GF-D8 (cell line): ENCODE measurements around the gene TPSB2.
"Not testable (repeated sequence)": the region's sequence is repeated elsewhere in the genome, so short reads cannot be mapped to it uniquely, and the experiment has no call there.

Experiments
- DNase-seq: peaks from one replicate; lab custom pipeline; 2025; lab: John Stamatoyannopoulos, UW

The TPSB2 gene

DNA sequence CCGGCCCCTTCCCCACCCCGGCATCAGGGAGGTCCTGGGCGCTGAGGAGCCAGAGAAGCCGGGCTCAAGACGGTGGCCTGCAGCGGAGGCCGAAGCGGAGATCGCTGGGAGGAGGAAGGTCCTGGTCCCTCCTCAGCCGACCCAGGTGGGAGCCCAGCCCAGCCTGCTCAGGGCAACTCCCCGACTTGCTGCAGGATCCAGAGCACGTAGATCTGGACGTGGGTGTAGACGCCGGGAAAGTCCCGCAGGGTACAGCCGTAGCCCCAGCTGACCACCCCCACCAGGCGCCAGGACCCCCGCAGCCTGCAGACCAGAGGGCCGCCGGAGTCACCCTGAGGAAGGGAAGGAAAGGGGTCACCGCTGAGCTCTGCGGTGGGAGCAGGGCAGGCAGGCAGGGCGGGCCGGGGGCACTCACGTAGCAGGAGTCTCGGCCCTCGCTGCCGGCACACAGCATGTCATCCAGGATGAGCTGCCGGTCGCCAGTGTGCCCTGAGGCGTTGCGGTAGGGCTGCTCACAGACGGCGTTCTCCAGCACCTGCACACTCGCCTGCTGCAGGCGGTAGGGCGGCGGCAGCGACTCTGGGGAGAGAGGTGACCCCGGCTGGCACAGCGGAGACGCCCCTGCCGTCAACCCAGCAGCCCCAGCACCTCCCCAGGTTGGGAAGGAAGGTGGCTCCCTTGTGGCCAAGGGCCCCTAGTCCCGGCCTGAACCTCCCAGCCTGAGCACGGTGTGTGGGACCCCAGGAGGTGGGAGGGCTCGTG is 31.3 kb upstream of the TPSB2 start:
- DNase-seq, result no peak

DNA sequence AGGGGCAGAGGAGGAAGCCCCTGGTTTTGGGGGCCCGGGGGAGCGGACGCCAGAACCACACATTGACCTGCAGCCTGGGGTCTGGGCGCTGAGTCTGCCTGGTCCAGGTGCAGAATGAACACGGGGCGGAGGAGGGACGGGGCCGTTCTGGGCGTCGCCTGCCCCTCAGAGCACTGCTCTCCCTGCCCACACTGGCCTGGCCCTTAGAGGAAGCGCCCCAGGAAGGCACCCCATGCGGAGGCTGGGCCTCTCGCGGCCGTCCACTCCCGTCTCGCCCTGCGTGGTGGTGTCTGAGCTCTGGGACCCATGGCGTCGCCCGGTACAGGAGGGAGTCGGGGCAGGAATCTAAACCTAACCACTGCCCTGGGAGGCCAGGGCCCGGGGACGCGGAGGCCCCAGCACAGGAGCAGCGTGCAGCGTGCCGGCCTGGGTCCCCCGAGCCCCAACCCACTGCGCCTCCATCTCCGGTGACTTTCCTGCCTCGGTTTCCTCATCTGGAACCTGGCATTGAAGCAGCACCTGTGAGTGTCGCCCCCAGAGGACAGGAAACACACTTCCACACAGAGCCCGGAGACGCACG is 30.2 kb upstream of the TPSB2 start:
- no peak for DNase-seq

DNA sequence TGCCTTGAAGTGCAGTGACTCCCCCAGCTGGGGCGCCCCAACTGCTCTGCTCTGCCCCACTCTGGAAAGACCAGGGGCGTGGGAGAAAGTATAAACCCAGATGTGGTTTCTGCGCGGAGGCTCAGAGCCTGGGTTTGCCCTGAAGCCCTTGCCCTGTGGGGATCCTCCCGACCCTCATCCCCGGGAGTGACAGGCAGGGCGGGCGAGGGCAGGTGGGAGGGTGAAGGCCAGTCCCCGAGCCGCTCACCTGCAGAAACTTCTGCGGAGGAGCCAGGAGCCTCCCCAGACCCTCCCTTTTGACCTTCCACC is 29.7 kb upstream of the TPSB2 start:
- DNase-seq, result no peak

DNA sequence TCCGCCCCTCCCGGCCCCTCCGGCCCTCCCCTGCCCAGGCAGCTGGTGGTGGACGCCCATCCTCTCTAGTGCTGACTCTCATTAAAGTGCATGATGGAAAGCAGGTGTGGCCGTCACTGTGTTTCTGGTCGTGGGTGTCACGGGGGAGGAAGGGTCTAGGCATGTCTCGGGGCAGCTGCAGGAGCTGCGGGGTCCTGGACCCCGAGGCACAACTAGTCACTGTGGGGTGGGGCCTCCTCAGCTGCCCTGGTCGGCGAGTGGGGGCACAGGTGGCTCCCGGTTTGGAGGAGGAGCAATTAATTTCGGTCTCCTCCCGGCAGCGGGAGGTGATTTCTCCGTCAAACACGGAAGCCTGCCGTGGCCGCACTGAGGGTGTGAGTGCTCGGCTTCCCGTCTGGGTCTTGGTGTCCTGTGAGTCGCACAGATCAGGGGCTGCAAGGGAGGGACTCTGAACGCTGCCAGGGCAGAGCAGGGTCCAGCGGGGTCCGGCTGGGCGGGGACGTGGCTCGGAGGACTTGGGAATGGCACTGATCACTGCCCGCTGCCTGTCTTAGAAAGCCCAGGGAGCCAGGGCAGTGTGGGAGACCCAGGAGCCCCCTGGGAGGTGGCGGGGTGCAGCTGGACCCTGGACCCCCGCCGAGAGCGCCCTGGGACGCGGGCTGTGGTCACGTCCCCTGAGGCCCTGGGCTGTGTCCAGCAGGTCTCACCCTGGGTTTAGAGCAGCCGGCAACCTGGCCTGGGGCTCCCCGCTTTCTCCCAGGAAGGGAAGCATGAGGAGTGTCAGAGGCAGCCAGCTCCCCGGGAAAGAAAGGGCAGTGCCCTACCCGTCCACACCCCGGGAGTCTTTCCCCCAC is 29.1 kb upstream of the TPSB2 start:
- no peak for DNase-seq

DNA sequence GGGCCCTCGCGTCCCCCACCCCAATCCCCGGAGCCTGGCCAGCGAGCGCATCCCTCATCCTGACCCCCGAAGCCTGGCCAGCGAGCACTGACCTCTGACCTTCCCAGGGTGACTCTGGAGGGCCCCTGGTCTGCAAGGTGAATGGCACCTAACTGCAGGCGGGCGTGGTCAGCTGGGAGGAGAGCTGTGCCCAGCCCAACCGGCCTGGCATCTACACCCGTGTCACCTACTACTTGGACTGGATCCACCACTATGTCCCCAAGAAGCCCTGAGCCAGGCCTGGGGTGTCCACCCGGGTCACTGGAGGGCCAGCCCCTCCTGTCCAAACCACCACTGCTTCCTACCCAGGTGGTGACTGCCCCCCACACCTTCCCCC is 28.2 kb upstream of the TPSB2 start:
- no peak for DNase-seq

DNA sequence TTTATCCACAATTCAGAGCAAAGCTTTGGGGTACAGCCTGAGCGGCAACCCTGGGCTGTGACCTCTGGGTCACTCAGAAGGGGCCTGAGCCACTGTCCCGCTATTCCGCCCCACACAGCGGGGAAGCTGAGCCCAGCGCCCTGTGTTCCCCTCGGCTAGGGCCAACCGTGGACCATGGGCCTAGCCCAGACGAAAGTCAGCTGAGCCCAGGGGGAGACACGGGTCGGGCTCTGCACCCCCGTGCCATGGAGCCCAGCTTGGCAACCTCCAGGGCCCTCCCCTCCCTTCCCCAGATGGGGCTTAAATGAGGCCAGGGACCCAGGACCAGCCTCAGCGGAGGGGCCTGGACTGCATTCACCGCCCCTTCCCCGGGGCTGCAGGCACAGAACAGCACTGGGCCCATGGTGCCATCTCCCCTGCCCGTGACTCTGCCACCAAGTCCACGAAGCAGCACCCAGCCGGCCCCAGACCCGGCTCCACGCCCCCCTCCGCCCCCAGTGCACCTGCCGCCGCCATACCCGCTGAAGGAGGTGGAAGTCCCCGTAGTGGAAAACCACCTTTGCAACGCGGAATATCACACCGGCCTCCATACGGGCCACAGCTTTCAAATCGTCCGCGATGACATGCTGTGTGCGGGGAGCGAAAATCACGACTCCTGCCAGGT is 27.7 kb upstream of the TPSB2 start:
- DNase-seq, result no peak

DNA sequence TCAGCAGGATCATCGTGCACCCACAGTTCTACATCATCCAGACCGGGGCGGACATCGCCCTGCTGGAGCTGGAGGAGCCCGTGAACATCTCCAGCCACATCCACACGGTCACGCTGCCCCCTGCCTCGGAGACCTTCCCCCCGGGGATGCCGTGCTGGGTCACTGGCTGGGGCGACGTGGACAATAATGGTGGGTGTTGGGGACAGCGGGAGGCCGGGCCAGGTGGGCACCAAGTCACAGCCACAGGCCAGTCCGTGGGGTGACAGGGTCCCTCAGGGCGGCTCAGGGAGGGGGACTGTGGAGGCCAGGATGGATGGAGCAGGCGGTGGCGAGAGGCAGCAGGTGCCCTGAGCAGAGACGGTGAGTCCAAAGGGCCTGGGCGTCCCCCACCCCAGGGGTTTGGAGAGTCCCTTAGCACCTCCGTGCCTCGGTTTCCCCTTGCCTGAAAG is 26.9 kb upstream of the TPSB2 start:
- no peak for DNase-seq

DNA sequence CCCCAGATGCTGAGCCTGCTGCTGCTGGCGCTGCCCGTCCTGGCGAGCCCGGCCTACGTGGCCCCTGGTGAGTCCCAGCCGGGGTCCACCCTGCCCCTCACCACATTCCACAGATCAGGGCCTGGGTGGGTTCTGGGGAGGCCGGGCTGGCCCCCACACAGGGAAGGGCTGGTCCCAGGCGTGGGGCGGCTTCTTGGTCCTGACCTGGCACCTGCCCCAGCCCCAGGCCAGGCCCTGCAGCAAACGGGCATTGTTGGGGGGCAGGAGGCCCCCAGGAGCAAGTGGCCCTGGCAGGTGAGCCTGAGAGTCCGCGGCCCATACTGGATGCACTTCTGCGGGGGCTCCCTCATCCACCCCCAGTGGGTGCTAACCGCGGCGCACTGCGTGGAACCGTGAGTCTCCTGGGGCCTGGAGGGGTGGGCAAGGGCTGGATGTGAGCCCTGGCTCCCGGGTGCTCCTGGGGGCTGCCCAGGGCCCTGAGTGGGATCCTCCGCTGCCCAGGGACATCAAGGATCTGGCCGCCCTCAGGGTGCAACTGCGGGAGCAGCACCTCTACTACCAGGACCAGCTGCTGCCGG is 26.4 kb upstream of the TPSB2 start:
- DNase-seq, result not testable (repeated sequence)

DNA sequence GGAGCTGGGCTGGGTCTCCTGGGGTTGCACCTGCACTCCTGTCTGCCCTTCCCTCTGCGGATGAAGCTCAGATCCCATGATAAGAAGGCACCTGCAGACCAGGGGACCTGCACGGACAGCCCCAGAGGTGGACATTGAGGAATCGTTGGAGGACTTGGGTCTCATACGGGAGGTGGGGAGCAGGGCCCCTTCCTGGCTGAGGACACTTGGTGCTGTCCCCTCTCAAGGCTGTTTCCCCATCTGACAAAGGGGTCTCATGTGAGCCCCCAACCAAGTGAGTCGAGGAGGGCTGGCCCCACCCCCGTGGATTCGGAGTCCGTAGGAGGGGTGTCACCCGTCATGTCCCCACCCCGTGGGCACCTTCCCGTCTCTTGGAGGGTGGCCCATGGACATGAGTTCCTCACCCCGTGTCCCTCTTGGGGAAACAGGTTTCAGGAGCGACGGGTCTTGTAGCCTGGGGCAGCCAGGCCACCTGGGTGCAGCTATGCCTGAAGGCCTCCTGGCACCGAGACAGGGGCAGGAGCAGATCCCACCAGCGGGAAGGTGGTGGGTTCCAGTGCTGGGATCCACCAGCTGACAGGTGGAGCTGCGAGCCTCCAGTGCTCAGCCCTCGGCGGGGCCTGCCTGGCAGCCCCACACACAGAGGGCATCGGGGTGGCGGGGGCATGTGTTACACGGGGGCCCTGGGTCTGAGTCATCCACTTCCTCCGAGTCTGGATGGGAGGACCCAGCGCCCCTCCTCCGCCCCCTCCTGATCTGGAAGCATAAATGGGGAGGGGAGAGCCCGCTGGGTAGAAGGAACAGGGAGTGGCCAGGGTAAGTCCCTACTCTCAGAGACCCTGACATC is 25.5 kb upstream of the TPSB2 start, which contains the start of gene TPSD1:
TSS of gene TPSD1 (plus strand) at position 794 of the 847 bp plus-strand sequence. CDS start 212 bp downstream, outside the sequence.
- DNase-seq, result not testable (repeated sequence)

DNA sequence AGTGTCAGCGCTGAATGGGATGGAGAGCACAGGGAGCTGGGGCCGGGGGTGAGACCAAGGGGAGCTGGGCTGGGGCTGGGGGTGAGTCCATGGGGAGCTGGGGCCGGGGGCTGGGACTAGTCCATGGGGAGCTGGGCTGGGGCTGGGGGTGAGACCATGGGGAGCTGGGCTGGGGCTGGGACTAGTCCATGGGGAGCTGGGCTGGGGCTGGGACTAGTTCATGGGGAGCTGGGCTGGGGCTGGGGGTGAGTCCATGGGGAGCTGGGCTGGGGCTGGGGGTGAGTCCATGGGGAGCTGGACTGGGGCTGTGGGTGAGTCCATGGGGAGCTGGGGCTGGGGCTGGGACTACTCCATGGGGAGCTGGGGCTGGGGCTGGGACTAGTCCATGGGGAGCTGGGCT is 24.8 kb upstream of the TPSB2 start:
- DNase-seq, result not testable (repeated sequence)

DNA sequence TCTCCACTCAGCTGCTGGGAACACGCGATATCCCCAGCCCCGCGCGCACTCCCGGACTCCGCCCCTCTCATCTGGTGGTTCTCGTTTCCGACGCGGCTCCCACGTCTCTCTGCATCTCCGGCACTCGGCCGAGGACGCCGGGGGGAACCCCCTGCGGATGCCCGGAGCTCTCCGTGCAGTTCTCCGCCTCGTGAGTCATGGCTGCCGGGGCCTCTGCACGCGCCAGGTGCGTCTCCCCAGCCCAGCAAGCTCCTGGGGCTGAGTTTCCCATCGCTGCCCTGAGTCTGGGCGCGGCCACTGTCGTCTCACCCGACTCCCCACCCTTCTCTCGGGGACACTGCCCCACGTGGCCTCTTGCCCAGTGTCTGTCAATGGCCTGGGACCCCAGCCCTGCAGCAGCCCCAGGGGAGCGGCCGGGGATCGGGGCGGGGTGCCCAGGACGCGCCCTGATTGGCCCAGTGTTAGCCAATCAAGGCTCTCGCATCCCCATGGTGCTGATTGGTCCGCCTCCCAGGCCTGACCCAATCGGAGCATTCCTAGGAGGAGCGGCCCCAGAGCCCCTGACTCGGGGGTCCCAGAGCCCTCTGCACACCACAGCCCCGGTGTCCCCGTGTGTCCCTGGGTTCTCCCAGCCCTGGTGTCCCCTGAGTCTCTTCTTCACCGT is 23.8 kb upstream of the TPSB2 start:
- not testable (repeated sequence) for DNase-seq

DNA sequence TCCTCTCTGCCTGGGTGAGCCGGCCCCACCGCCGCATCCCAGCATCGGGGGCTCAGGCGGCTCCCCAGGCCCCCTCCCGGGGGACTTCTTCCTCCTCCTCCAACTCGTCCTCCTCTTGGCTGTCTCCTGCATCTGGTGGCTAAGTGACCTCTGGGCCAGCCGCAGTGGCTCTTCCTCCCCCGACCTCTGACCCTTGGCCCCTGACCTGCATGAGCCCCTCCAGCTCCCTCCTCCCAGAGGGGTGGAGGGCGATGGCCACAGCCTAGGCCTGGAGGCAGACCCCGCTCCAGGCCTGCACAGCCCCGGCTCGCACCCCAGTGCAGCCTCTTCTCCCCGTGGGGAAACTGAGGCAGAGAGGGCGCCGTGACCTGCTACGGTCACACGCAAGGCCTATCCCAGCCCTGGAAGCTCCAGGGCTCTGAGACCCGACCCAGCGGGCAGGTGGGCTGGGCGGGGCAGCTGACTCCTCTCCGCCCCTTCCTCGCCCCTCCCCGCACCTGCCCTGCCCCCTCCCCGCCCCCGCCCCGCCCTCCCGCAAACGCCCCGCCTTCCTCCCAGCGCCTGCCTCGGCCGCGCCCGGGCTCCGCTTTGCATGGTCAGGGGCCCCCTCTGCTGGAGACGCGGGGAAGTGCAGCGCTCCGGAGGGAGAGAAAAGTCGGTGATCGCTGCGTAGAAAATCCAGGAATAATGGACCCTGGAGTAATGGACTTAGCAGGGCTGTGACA is 19.2 kb upstream of the TPSB2 start:
- not testable (repeated sequence) for DNase-seq

DNA sequence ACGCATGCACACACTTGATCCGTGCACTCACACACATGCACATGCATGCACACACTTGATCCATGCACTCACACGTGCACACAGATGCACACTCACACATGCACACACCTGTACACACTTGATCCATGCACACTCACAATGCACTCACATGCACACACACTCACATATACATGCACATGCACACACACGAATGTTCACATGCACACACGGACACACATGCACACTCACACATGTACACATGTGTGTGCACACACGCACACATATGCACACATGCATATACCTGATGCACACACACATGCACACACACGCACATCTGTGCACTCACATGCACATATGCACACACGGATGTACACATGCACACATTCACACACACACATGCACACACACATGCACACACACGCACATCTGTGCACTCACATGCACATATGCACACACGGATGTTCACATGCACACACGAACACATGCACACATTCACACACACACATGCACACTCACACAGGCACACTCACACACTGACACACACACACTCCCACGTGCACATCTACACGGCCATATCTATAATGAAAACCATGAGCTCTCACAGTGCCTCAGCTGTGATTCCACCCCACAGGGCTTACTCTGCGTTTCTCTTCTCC is 18.0 kb upstream of the TPSB2 start:
- DNase-seq, result not testable (repeated sequence)

DNA sequence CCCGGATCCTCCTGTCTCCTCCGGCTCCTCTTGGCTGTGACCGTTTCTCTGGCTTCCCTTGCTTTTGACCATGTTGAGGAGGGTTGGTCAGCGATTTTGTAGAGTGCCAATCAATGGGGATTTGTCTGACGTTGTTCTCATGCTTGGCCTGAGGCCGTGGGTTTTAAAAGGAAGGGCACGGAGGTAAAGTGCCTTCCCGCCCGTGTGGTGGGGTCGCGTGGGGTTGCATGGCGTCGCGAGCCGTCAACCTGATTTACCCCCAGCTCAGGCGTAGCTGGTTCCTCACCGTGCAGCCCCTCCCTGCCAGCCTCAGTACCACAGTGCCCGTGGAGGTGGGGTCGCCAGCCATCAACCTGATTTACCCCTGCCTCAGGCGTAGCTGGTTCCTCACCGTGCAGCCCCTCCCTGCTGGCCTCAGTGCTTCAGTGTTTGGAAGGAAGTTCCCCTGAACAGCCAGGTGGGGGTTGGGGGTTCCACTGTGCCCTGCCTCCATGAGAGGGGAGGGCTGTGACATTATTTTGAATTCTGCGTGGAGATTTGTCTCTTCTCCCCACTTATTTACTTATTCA is 15.6 kb upstream of the TPSB2 start:
- DNase-seq, result no peak

DNA sequence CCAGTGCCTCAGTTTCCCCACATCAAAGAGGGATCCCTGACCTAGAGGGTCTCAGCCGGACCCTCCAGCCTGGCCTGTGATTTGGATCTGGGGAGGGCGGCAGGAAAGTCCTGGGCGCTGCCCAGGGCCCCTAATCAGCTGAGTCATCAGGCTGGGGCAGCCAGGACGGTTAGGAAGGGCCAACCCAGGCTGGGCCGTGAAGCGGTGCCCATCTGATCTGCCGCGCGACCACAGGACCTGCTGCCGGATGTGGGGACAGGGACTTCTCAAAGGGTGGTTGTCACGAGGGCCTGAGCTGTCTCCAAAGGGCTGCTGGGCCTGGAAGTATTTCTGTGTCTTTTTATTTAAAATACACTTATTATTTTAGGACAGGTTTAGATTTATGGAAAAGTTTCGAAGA is 14.9 kb upstream of the TPSB2 start:
- no peak for DNase-seq

DNA sequence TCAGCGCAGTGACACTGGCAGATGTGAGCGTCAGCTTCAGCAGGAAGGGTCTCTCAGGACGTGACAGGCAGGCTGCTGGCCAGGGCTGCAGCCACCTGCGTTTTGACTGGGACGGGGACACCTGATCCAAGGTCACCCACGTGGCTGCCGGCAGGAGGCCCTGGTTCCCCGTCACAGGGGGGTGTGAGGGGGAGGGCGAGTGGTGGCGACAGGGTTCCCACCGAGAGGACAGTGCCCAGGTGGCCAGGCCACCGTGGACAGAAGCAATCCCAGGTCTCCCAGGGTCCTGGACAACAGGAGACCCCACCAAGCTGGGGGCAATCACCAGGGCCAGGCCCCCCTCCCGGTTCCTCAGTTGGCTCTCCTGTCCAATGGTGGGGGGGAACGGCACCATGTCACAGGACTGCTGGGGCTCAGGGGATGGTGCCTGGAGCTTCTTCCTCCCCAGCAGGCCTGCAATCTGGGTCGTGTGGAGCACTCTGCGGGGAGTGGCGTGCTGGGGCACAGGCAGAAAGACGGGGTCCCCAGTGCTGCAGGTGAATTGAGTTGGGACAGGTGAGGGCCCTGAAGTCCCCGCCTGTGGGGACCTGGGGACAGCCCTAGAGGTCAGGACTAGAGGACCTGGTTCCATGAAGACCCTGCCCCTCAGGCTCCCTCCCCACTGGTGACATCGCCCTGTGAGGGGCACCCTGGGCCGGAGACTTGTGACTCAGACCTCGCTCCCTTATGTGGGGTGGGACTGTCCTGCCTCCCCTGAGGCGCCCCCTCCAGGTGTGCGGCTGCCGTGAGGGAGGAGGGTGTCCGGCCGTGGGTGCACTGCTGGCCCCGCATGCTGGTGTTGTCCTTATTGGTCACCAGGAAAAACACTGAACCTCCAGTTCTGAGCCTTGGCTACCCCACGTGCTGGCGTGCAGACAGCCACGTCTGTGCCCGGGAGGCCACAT is 14.2 kb upstream of the TPSB2 start:
- DNase-seq, result not testable (repeated sequence)

DNA sequence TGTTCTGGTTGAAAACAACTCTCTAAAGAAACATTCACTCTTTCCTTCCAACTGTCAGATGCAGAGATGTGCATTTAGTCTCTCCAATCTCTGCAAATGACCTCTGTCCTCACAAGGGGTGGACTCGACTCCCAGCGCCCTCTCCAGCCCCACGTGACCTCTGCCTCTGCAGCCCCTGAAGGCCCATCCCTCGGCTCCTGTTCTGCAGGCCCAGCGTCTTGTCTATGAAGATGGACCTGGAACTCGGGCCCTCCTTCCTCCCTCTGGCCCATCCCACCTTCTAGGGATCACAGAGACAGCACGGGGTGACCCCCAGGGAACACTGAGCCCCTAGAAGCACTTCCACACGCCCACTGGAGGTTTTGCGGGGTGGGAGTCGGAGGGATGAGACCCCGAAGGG is 13.4 kb upstream of the TPSB2 start:
- DNase-seq, result not testable (repeated sequence)

DNA sequence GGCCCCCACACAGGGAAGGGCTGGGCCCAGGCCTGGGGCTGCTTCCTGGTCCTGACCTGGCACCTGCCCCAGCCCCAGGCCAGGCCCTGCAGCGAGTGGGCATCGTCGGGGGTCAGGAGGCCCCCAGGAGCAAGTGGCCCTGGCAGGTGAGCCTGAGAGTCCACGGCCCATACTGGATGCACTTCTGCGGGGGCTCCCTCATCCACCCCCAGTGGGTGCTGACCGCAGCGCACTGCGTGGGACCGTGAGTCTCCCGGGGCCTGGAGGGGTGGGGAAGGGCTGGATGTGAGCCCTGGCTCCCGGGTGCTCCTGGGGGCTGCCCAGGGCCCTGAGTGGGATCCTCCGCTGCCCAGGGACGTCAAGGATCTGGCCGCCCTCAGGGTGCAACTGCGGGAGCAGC is 11.1 kb upstream of the TPSB2 start:
- not testable (repeated sequence) for DNase-seq
